ENCODE data around the gene NPIPA8. TPM values are rescaled to one million over a fixed set of nuclear protein-coding genes. Genes with fewer than 3 reads are reported as not detected.
"Not testable (repeated sequence)": the region's sequence is repeated elsewhere in the genome, so short reads cannot be mapped to it uniquely, and the experiment has no call there.

NPIPA8 gene
- total and polyA plus RNA-seq, 2 of the 4 experiments (the other 2 are of a cell fraction): 1.1 to 17.6 TPM

GRCh38 chr16:18306066-18306465 lies 30.5 kb downstream of the NPIPA8 start:
- H3K9ac ChIP-seq (ENCODE audit: low read depth, low read length); H2BK20ac ChIP-seq (ENCODE audit: low read depth, low read length); H3K4me3 ChIP-seq (ENCODE audit: insufficient read depth, low read depth, low read length); H2BK15ac ChIP-seq (ENCODE audit: low read depth, low read length); H3K27me3 ChIP-seq (ENCODE audit: control insufficient read depth, insufficient read depth, low read length); POLR2A ChIA-PET (ENCODE audit: unreplicated experiment); H3K4ac ChIP-seq (ENCODE audit: low read depth, low read length); H4K8ac ChIP-seq (ENCODE audit: low read depth in 2 of 2, low read length in 2 of 2); H3K56ac ChIP-seq (ENCODE audit: extremely low read depth, insufficient read depth, low read length); H3K4me1 ChIP-seq (ENCODE audit: control insufficient read depth, insufficient read depth, low read length); H3K9me1 ChIP-seq (ENCODE audit: insufficient read depth, low read length); H3K4me2 ChIP-seq (ENCODE audit: low read depth, low read length); H2BK5ac ChIP-seq (ENCODE audit: low read depth, low read length, poor library complexity, severe bottlenecking); H4K20me1 ChIP-seq (ENCODE audit: insufficient read depth, low read length); H3K14ac ChIP-seq (replicated peaks; ENCODE audit: low read depth, low read length); BruUV-seq (replicated peaks); H2AFZ ChIP-seq (replicated peaks; ENCODE audit: low read length, poor library complexity); CTCF ChIA-PET; H3K27ac ChIP-seq (ENCODE audit: insufficient read depth, low read length); in situ Hi-C loops (cut with MboI; ENCODE audit: low sequenced_read_pairs); H3K36me3 ChIP-seq (ENCODE audit: control insufficient read depth, insufficient read depth, low read length); H3K9me3 ChIP-seq (ENCODE audit: control insufficient read depth, insufficient read depth, low read length); H2AK5ac ChIP-seq (ENCODE audit: low read depth, low read length); intact Hi-C loops (cut with micrococcal nuclease); H2BK120ac ChIP-seq (ENCODE audit: low read depth, low read length); H4K5ac ChIP-seq (ENCODE audit: low read depth, low read length); H2AK9ac ChIP-seq (replicated peaks; ENCODE audit: low read depth, low read length, poor library complexity); H3K18ac ChIP-seq (ENCODE audit: low read depth, low read length); DNase-seq; dilution Hi-C loops (cut with HindIII; ENCODE audit: low sequenced_read_pairs, unreplicated experiment); ATAC-seq (ENCODE audit: low read depth); H4K91ac ChIP-seq (ENCODE audit: insufficient read depth, low read depth, low read length); H3K79me1 ChIP-seq (ENCODE audit: low read depth in 1 of 2, low read length in 2 of 2); H3K23ac ChIP-seq (ENCODE audit: low read depth, low read length): not testable (repeated sequence)
- no CpG with 5 or more reads among the region's 5 CpGs for WGBS, 2 experiments (ENCODE audit: extremely low coverage in 2 of 2, insufficient read length in 1 of 2)

- H4K5ac ChIP-seq (ENCODE audit: low read depth, low read length); dilution Hi-C loops (cut with HindIII; ENCODE audit: low sequenced_read_pairs, unreplicated experiment); H3K23ac ChIP-seq (ENCODE audit: low read depth, low read length); H3K36me3 ChIP-seq (ENCODE audit: control insufficient read depth, insufficient read depth, low read length); H3K4me2 ChIP-seq (ENCODE audit: low read depth, low read length); H3K9me1 ChIP-seq (ENCODE audit: insufficient read depth, low read length); H3K9me3 ChIP-seq (ENCODE audit: control insufficient read depth, insufficient read depth, low read length); POLR2A ChIA-PET (ENCODE audit: unreplicated experiment); H3K27ac ChIP-seq (ENCODE audit: insufficient read depth, low read length); H3K4me3 ChIP-seq (ENCODE audit: insufficient read depth, low read depth, low read length); H3K9ac ChIP-seq (ENCODE audit: low read depth, low read length); H3K79me1 ChIP-seq (ENCODE audit: low read depth in 1 of 2, low read length in 2 of 2); H2BK5ac ChIP-seq (ENCODE audit: low read depth, low read length, poor library complexity, severe bottlenecking); CTCF ChIA-PET; H4K8ac ChIP-seq (ENCODE audit: low read depth in 2 of 2, low read length in 2 of 2); H4K91ac ChIP-seq (ENCODE audit: insufficient read depth, low read depth, low read length); intact Hi-C loops (cut with micrococcal nuclease); H2BK120ac ChIP-seq (ENCODE audit: low read depth, low read length); H2AFZ ChIP-seq (replicated peaks; ENCODE audit: low read length, poor library complexity); H3K18ac ChIP-seq (ENCODE audit: low read depth, low read length); H3K27me3 ChIP-seq (ENCODE audit: control insufficient read depth, insufficient read depth, low read length); H2BK20ac ChIP-seq (ENCODE audit: low read depth, low read length); in situ Hi-C loops (cut with MboI; ENCODE audit: low sequenced_read_pairs); BruUV-seq (replicated peaks); H3K14ac ChIP-seq (replicated peaks; ENCODE audit: low read depth, low read length); H3K4me1 ChIP-seq (ENCODE audit: control insufficient read depth, insufficient read depth, low read length); ATAC-seq (ENCODE audit: low read depth); H4K20me1 ChIP-seq (ENCODE audit: insufficient read depth, low read length); H3K56ac ChIP-seq (ENCODE audit: extremely low read depth, insufficient read depth, low read length); H2AK9ac ChIP-seq (replicated peaks; ENCODE audit: low read depth, low read length, poor library complexity); H2BK15ac ChIP-seq (ENCODE audit: low read depth, low read length); H2AK5ac ChIP-seq (ENCODE audit: low read depth, low read length); H3K4ac ChIP-seq (ENCODE audit: low read depth, low read length); DNase-seq: not testable (repeated sequence)
- no CpG with 5 or more reads among the region's 15 CpGs for WGBS, 2 experiments (ENCODE audit: extremely low coverage in 2 of 2, insufficient read length in 1 of 2)
Measured at GRCh38 chr16:18303059-18303706, 33.4 kb downstream of the NPIPA8 start.

Measured in IMR-90 (cell line).